Vagina (tissue), 2 donors: ENCODE measurements around the gene XPO5. TPM values are rescaled to one million over a fixed set of nuclear protein-coding genes. Genes with fewer than 3 reads are reported as not detected.
A peak's percentile ranks its signal among the peaks of the same experiment; 100 is the strongest.

Experiments
- DNase-seq, 2 donors: peaks; one replicate each; pipeline ENCODE4 v3.0.0-alpha.2; 2017; ENCODE audit errors: extremely low spot score in 2 of 2
- H3K27ac ChIP-seq: fragments of 200-600 bp; sonication (generic); one replicate; pipeline ENCODE4 v1.5.1; 2019
- H3K27me3 ChIP-seq: fragments of 200-600 bp; sonication (generic); one replicate; pipeline ENCODE4 v1.5.1; 2019
- H3K36me3 ChIP-seq, 2 donors: fragments of 200-600 bp; sonication (generic); one replicate each; pipeline ENCODE4 v1.5.1; 2017 to 2019
- H3K4me1 ChIP-seq: fragments of 200-600 bp; sonication (generic); one replicate; pipeline ENCODE4 v1.5.1; 2019
- H3K4me3 ChIP-seq, 2 donors: fragments of 200-600 bp; sonication (generic); 1 replicate in 1 of 2; 2 replicates in 1 of 2; pipeline ENCODE4 v1.5.1; 2016 to 2019
- H3K9me3 ChIP-seq: fragments of 200-600 bp; sonication (generic); one replicate; pipeline ENCODE4 v1.5.1; 2019
- POLR2A ChIP-seq, 2 donors: fragments of 450-650 bp; IDR thresholded peaks; one replicate each; pipeline ENCODE4 v1.6.1; 2017; ENCODE audit warnings: antibody characterized with exemption in 2 of 2, mild to moderate bottlenecking in 2 of 2, moderate library complexity in 2 of 2
- POLR2AphosphoS5 ChIP-seq, 2 donors: sonication (generic); formaldehyde crosslinking; IDR thresholded peaks; one replicate each; pipeline ENCODE4 v1.9.0; 2017; ENCODE audit warnings: antibody characterized with exemption in 2 of 2, mild to moderate bottlenecking in 2 of 2, low read depth in 1 of 2; ENCODE audit not compliant: insufficient read depth in 1 of 2
- intact Hi-C: fragments of 100-400 bp; cut with DNase I; formaldehyde crosslinking; loops from one replicate; pipeline ENCODE4 v1.15.1; 2023
- total RNA-seq: library from RNA; depleted of rRNA; stranded (reverse); fragments of >200 nt; gene quantifications from one replicate; pipeline ENCODE4 v1.2.3, GENCODE V29; 2016
- TF ChIP-seq, protein P1 (sequence below), 3 experiments: fragments of 450-650 bp in 2 of 3; fragments of 200-600 bp in 1 of 3; sonication (generic) in 1 of 3; IDR thresholded peaks; one replicate each; pipeline ENCODE4 v1.5.1; 2017 to 2019; ENCODE audit warnings: antibody characterized with exemption in 3 of 3, mild to moderate bottlenecking in 2 of 3, moderate library complexity in 2 of 3

The XPO5 gene
- total RNA-seq, 1 donor from 2014 or later, result 24.3 TPM

DNA sequence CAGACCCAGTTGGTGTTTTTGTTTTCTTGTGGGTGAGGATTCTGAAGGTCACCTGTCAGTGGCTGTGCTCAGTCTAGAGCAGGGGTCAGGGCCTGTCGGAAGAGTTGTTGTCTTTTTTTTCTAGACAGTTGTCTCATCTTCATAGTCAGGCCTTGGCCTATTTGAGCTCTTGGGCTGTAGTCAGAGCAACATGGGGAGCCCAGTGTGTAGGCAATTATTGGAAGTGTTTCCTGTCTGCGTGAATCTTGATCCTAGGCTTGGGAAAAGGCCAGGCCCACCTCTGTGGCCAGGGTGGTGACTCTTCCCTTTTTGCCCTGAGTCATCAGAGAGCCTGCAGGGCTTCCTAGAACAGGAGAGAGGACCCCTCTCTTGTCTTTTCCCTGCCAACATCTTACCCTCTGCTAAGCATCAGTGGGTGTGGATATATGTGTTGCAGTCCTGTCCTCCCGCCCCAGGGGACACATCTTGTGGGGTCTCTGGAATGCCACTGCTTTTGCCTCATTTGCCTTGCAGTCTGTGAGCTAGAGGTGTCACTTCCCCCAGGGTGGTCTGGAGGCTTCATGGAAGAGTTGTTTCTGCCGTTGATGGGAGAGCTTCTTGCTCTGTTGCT is 87.1 kb downstream of the XPO5 start:
- no peak for DNase-seq
- no peak overlapping the region for H3K4me3 ChIP-seq
- no peaks in the 10 kb centered on the region for H3K9me3 ChIP-seq
- TF ChIP-seq POLR2A (IDR thresholded peaks at IDR 0.05) (no peak), POLR2AphosphoS5 (IDR thresholded peaks at IDR 0.05; ENCODE audit: insufficient read depth in 1 of 2, low read depth in 1 of 2) (no peak)
- TF ChIP-seq, protein P1, sequence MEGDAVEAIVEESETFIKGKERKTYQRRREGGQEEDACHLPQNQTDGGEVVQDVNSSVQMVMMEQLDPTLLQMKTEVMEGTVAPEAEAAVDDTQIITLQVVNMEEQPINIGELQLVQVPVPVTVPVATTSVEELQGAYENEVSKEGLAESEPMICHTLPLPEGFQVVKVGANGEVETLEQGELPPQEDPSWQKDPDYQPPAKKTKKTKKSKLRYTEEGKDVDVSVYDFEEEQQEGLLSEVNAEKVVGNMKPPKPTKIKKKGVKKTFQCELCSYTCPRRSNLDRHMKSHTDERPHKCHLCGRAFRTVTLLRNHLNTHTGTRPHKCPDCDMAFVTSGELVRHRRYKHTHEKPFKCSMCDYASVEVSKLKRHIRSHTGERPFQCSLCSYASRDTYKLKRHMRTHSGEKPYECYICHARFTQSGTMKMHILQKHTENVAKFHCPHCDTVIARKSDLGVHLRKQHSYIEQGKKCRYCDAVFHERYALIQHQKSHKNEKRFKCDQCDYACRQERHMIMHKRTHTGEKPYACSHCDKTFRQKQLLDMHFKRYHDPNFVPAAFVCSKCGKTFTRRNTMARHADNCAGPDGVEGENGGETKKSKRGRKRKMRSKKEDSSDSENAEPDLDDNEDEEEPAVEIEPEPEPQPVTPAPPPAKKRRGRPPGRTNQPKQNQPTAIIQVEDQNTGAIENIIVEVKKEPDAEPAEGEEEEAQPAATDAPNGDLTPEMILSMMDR (IDR thresholded peaks at IDR 0.05), result no peak
- H3K4me1 ChIP-seq, result peaks cover 19% of the 10 kb centered on the region
- no peaks in the 10 kb centered on the region for H3K27me3 ChIP-seq
- no peaks in the 10 kb centered on the region for H3K36me3 ChIP-seq
- H3K27ac ChIP-seq, result no peak overlapping the region
- intact Hi-C loops, result no loop called here

- H3K4me1 ChIP-seq, result peaks cover 47% of the 10 kb centered on the region
- no peak overlapping the region for H3K4me3 ChIP-seq
- TF ChIP-seq POLR2AphosphoS5 (IDR thresholded peaks at IDR 0.05; ENCODE audit: insufficient read depth in 1 of 2, low read depth in 1 of 2), result no peak
- H3K27me3 ChIP-seq, result no peaks in the 10 kb centered on the region
- no peaks in the 10 kb centered on the region for H3K9me3 ChIP-seq
- no peak overlapping the region for H3K27ac ChIP-seq
- intact Hi-C loops, result no loop called here
- H3K36me3 ChIP-seq, result no peaks in the 10 kb centered on the region
- DNase-seq, result no peak
These were observed 94.1 kb downstream of the XPO5 start for GRCh38 chr6:43481591-43482236.

GRCh38 chr6:43481075-43481474 is 94.8 kb downstream of the XPO5 start:
- Histone ChIP-seq H3K36me3 (no peaks in the 10 kb centered on the region), H3K27me3 (no peaks in the 10 kb centered on the region), H3K9me3 (no peaks in the 10 kb centered on the region), H3K4me3 (no peak overlapping the region), H3K27ac (no peak overlapping the region), H3K4me1 (peaks cover 47% of the 10 kb centered on the region)
- TF ChIP-seq POLR2AphosphoS5 (IDR thresholded peaks at IDR 0.05; ENCODE audit: insufficient read depth in 1 of 2, low read depth in 1 of 2) (no peak), POLR2A (IDR thresholded peaks at IDR 0.05) (no peak)
- TF ChIP-seq, protein P1 (IDR thresholded peaks at IDR 0.05), result no peak
- intact Hi-C loops, result no loop called here
- DNase-seq, result no peak

DNA sequence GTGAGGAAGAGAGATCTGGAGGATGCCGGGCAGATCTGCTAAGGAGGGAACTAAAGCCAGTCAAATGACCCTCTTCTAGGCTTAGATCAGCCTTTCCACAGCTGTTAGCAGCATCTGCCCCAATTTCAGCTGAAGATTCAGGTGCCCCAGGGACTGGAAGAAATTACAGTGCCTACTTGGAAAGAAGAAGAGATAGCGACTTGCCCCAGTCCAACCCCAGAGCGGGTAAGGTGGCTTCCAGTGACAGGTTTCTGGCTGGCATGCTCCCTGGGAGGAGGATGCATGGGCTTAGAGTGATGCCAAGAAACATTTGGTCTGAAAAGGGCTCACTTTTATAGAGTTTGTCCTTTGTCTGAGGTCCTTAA is 97.8 kb downstream of the XPO5 start:
- H3K4me1 ChIP-seq, result peaks cover 47% of the 10 kb centered on the region
- TF ChIP-seq POLR2A (IDR thresholded peaks at IDR 0.05) (no peak), POLR2AphosphoS5 (IDR thresholded peaks at IDR 0.05; ENCODE audit: insufficient read depth in 1 of 2, low read depth in 1 of 2) (no peak)
- TF ChIP-seq, protein P1 (IDR thresholded peaks at IDR 0.05), result no peak
- no peaks in the 10 kb centered on the region for H3K9me3 ChIP-seq
- peak overlapping the region; percentile 67 to 90 for H3K4me3 ChIP-seq
- peak overlapping the region; percentile 90 for H3K27ac ChIP-seq
- no peaks in the 10 kb centered on the region for H3K27me3 ChIP-seq
- intact Hi-C loops, result no loop called here
- no peak for DNase-seq
- no peaks in the 10 kb centered on the region for H3K36me3 ChIP-seq

DNA sequence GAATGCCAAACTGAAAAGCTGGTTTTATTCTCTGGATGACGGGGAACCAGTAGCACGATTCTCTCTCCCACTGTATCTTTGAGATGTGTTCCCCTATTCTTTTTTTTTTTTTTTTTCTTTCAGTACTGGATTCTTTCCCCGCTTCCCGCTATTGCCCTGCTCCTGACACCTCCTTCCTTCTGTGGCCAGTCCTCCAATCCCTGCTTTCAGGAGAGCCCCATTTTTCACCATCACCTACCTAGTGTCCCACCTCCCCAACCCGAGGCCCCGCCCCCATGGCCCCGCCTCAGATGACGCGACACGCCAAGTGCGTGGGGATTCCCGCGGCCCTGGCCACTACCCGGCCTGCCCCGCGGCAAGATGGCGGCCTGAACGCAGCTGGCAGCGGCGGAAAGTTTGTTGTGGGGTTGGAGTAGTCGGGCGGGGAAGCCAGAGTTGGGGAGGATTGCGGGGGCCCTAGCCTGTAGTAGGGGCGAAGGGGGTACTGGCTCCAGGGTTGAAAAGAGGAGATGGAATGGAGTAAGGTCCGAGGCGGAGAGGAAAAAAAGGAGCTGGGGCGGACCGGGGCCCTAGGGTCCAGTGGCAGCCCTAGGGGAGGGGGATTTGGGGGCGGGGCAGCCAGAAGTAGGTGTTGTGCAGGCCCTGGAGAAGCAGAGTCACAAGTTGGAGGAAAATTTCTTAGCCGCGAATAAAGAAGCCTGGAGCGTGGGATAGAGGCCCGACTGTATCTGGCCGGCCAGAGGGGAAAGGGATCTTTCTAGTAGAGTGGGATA is 98.4 kb downstream of the XPO5 start, which contains the start of gene TJAP1:
Gene TJAP1, plus strand, starts transcription at position 336 of the 773 bp plus-strand sequence. CDS start 21,432 bp downstream, outside the sequence.
- TF ChIP-seq POLR2AphosphoS5 (IDR thresholded peaks at IDR 0.05; ENCODE audit: insufficient read depth in 1 of 2, low read depth in 1 of 2) (peak; percentile 77 to 87), POLR2A (IDR thresholded peaks at IDR 0.05) (peak in 1 of 2 donors; percentile 39)
- TF ChIP-seq, protein P1 (IDR thresholded peaks at IDR 0.05), result no peak
- DNase-seq, result no peak
- intact Hi-C loops, result no loop called here
- Histone ChIP-seq H3K9me3 (no peaks in the 10 kb centered on the region), H3K36me3 (no peaks in the 10 kb centered on the region), H3K27me3 (no peaks in the 10 kb centered on the region), H3K27ac (peak within 1 kb of the TSS; percentile 90), H3K4me1 (peaks cover 44% of the 10 kb centered on the region), H3K4me3 (peak within 1 kb of the TSS; percentile 67 to 90)
